Astrocyte of the cerebellum (primary cell): ENCODE data around the gene ZNF805.
"Not testable (repeated sequence)": the region's sequence is repeated elsewhere in the genome, so short reads cannot be mapped to it uniquely, and the experiment has no call there.

Source experiments
- DNase-seq: peaks from one replicate; pipeline ENCODE4 v3.0.0-alpha.2; 2011; ENCODE audit warnings: low read depth
- H3K4me3 ChIP-seq: 2 replicates; pipeline ENCODE4 v1.5.1; 2011; ENCODE audit warnings: mild to moderate bottlenecking, low read depth, low read length, moderate library complexity
- CTCF ChIP-seq: IDR thresholded peaks from 2 replicates; pipeline ENCODE4 v1.5.1; 2012; ENCODE audit warnings: low read length, low read depth, moderate library complexity, mild to moderate bottlenecking; ENCODE audit errors: missing control alignments
- in situ Hi-C: cut with HindIII; loops from 2 replicates; pipeline ENCODE4 v1.10.0; 2017; ENCODE audit warnings: low sequenced_read_pairs

ZNF805 gene

GRCh38 chr19:57240311-57241090 lies at the start of gene ZNF805:
Gene ZNF805 (plus strand): TSS chr19:57240632. CDS start chr19:57240892, 260 bp downstream.
- in situ Hi-C loops, result no loop called here
- TF ChIP-seq CTCF, result no peak

GRCh38 chr19:57191141-57192076 lies 49.0 kb upstream of the ZNF805 start, which contains the start of gene ZNF264:
Gene ZNF264 (plus strand): TSS chr19:57191500. CDS start chr19:57191914, 414 bp downstream.
- in situ Hi-C loops, result no loop called here
- TF ChIP-seq CTCF, result no peak
- peak within 1 kb of the TSS; percentile 93 for H3K4me3 ChIP-seq
- peak; percentile 73 for DNase-seq

More at GRCh38 chr19:57240311-57241090, at the start of gene ZNF805:
- peak within 1 kb of the TSS; percentile 99 for H3K4me3 ChIP-seq
- DNase-seq, result peak; percentile 83

- DNase-seq, result no peak
Observed at GRCh38 chr19:57192077-57192420, 48.4 kb upstream of the ZNF805 start.

GRCh38 chr19:57192993-57193392 lies 47.4 kb upstream of the ZNF805 start:
- in situ Hi-C loops, result no loop called here

More at GRCh38 chr19:57192077-57192420, 48.4 kb upstream of the ZNF805 start:
- in situ Hi-C loops, result no loop called here
- H3K4me3 ChIP-seq, result peak overlapping the region; percentile 93
- TF ChIP-seq CTCF, result no peak

GRCh38 chr19:57197874-57198273 lies 42.6 kb upstream of the ZNF805 start:
- H3K4me3 ChIP-seq, DNase-seq, in situ Hi-C loops: not testable (repeated sequence)

More at GRCh38 chr19:57192993-57193392, 47.4 kb upstream of the ZNF805 start:
- no peak for TF ChIP-seq CTCF
- no peak for DNase-seq
- H3K4me3 ChIP-seq, result peak overlapping the region; percentile 93

- no peak overlapping the region for H3K4me3 ChIP-seq
- TF ChIP-seq CTCF, result no peak
- in situ Hi-C loops, result no loop called here
- no peak for DNase-seq
Observed at GRCh38 chr19:57202160-57202559, 38.3 kb upstream of the ZNF805 start.
